Erythroblast (primary cell): Measurements from ENCODE around the gene CHAC1.

Source experiments
- GATA1 ChIP-seq: IDR thresholded peaks from 2 replicates; pipeline ENCODE4 v1.6.1; 2011; ENCODE audit warnings: low read depth, mild to moderate bottlenecking, control low read depth, low read length, moderate library complexity
- POLR2A ChIP-seq: IDR thresholded peaks from 2 replicates; pipeline ENCODE4 v1.6.1; 2011; ENCODE audit warnings: mild to moderate bottlenecking, low read length

- TF ChIP-seq POLR2A (no peak), GATA1 (no peak)
Observed at GRCh38 chr15:40978562-40978961, 25.3 kb downstream of the CHAC1 start.
